Limb (tissue), 2 donors: ENCODE data around the gene CHRM3.

Source experiments
- DNase-seq, 2 donors: peaks; one replicate each; pipeline ENCODE4 v3.0.0-alpha.2; 2016; ENCODE audit errors: extremely low spot score in 2 of 2

Gene CHRM3

DNA sequence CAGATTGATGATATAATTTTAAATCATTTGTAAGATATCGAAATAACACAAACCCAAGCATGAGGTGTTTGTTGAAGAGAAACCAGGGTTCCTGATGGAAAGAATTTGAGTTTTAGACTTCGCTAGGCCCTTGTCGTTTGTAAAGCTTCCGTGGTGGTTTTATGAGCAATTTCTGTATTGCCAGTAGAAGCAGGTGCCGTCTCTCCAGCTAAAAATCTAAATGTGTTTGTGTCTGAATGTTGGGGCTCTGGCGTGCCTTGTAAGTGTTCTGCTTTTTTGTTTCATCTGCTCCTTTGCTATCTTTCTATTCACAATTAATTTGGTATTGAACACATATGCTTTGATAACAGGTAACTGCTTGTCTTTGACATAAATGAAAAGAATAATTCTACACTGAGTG, 27.5 kb downstream of the CHRM3 start:
- no peak for DNase-seq

GRCh38 chr1:239417221-239417620, 30.9 kb downstream of the CHRM3 start:
- no peak for DNase-seq

- DNase-seq, result no peak
Observed at GRCh38 chr1:239417986-239418640, 31.7 kb downstream of the CHRM3 start.

DNA sequence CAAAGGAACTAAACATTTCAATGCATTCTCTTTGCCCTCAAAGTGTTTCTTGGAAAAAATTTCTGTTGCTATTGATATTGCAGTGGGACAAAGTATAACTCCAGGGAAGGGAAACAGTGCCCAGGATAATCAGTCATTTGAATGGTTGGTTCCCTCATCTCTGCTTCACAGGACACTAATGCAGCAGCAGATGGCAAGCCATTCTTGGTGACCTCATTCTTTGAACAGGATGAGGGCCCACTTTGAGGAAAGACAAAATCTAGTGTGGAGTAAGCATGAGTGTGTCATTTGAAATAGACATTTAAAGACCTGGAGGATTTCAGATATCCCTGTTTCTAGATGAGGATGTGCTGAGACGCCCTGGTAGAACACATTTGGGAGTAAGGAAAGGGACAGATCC, 32.3 kb downstream of the CHRM3 start:
- no peak for DNase-seq

DNA sequence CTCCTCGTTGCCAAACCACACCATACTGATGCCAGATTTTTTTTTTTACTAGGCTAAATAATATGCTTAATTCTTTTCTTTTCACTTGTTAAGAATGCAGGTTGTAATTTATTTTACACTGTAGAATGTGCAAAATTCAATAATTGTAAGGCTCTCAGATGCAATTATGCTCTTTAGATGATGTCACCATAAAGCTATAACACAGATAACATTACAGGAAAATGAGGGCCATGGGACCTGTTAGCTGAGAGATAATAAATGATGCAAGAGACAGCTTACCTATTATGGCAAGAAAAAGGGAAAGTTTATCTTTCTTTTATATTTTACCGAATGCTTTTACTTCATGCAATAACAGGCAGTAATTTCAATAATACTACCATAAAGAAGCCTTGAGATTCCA, 35.4 kb downstream of the CHRM3 start:
- DNase-seq, result no peak

DNA sequence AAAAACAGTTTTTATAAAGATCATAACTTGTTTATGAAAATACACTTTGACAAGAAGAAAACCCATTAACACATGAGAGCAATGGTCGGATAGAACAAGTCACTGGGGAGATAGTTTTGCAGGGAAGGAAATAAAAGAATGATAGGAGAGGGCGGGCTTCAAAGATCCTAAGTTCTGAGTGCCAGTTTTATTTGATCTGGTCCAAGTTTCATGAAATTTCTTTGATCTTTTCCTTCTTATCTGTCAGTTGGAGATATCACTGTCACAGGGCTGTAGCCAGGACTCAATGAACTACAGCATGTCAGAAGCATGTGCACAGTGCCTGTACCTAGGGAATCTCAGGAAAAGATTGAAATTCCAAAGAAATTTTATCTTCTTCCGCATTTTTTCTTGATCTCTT, 36.5 kb downstream of the CHRM3 start:
- no peak for DNase-seq

DNA sequence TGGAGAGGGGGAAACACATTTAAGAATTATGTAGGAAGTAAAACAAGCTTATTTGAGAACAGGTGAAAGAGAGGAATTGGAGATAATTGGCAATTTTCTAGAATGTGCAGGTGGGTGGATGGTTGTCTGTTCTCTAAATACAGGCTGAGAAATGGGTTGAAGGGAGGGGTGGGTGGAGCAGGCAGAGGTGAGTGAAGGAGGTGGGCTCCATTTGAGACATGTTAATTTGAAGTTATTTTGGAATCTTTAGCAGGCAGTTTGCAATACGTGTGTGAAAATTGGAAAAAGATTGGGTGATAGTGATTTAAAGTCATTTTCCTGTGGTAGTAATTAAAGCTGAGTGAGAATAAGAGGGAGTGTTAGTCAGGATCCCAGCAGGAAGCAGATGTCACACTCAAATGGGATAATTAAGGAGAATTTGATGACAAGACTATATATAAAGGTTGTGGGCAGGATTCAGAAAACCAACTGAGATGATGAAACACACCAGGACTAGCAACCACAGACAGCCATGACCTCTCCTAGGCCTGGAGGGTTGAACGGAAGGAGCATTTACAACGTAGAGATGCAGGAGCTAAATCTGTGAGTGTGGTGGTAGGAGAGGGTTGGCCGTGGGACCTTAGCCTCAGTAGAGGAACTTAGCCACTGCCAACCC, 40.6 kb downstream of the CHRM3 start:
- DNase-seq, result no peak

DNA sequence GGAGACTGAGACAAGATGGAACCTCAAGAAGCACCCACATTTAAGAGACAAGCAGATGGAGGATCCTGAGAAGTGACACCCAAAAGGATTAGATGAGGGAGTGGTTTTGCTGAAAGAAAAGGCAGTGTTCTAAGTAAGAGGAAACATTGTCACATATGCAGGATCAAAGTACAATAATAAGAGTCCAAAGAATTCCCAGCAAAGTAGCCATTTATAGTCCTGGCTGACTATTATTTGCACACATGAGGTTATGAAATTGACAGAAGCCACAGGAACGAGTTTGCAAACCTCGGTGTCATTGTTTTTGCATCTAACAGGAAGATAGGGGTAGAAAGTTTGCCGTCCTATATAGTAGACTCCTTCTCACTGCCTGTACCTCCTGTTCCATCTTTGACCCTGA, 41.3 kb downstream of the CHRM3 start:
- DNase-seq, result no peak

GRCh38 chr1:239428120-239428710, 41.8 kb downstream of the CHRM3 start:
- no peak for DNase-seq

DNA sequence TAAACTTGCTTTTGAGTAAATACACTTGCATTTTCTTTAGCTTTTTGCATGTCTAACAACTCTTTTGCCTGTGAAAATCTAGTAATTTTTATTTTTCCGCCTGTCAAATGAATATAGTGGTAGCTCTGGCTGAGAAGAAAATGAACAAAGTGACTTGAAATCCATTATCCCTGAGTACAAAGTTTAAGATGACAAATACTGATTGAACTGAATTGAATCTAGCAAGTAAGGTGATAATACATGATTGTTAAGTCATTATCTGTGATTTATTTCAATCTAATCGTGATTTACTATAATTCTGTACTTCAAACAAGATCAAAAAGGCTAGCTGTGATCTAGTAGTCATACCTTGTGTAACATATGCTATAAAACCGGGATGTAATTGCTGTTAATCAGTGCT, 42.8 kb downstream of the CHRM3 start:
- DNase-seq, result no peak

DNA sequence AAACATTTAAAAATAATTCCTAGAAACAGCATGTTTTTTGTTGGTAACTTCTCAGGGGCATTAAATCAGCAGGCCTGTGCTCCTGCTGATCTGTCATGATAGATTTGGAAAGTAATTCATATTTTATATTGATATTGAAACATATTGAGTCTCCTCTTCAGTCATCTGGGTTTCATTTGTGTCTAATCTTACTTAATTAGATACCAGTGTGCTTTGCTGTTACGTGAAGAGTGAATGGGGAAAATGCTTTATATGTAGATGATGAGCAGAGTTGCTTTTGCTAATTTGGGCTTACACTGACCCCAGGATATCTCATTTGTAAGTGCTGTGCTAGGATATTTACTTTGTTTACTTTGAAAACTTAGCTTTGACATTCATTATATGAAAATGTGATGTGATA, 45.9 kb downstream of the CHRM3 start:
- no peak for DNase-seq

GRCh38 chr1:239434181-239434580, 47.8 kb downstream of the CHRM3 start:
- no peak for DNase-seq
